ENCODE results near the gene FPR1.

The FPR1 gene

GRCh38 chr19:51735759-51736449, 15.8 kb downstream of the FPR1 start:
- DNase-seq = no peak

DNA sequence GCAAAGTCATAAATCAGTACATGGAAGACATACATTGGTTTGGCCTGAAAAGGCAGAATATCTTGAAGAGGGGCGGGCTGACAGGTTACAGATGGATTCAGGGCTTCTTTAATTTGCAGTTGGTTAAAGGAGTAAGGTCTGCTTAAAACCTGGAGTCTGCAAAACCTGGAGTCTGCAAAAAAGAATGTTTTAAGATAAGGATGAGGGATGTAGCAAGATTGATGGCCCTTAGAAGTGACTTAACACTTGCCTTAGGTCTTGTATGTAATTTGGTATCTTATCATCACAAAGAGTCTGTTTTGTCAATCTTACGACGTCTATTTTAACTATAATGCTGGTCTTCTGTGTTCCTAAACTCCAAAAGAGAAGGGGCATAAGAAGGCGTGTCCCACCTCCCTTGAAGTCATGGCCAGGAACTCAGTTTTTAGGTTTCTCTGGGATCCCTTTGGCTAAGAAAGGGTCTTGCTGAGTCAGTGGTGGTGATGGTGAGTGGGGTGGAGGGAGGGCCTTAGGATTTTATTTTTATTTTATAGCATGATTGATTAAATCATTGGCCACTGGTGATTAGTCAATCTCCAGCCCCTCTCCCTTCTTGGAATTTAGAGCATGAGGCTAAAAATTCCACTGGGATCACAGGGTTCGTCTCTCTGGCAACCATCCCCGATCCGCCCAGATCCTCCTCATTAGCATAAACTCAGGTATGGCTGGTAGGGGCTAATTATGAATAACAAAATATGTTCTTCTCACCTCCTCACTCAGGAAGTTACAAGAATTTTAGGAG, 17.7 kb downstream of the FPR1 start:
- no peak for DNase-seq

DNA sequence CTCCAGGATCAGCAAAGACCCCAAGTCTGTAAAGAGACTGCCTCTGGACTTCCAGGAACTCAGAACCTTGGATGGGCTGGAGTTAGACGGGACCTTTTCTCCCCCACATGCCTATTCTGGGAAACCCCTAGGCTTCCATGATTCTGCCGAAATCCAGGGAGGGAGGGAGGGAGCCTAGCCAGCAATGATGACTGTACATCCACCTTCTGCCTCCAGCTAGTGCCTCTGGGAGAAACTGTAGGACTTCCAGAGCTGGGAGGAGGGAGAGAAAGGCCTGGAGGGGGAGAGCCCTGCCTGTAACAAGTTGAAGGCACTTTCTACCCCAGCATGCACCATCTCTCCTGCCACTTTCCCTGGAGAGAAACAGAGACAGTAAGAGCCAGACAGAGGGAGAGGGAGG, 21.9 kb downstream of the FPR1 start:
- no peak for DNase-seq

- no peak for DNase-seq
Measured at GRCh38 chr19:51727349-51727880, 24.3 kb downstream of the FPR1 start.

DNA sequence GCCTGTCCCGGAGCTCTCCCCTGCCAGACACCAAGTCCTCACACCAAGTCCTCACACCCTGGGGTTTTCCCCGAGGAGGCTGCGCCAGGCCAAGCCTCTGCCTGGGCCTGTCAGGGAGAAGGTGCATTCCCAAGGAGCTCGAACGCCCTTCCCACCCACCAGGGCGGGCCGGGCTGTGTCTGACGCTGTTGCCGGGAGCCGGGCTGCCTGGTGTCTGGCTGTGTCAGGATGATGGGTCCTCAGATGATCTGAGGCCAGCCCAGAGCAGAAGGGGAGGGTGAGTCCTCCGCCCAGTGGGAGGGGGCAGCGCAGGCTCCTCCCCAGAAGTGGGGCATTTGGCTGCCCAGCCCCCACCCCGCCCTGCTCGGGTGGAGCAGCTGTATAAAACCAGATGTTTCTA, 25.6 kb downstream of the FPR1 start:
- DNase-seq = no peak

- DNase-seq = no peak
Measured at GRCh38 chr19:51724543-51724942, 27.1 kb downstream of the FPR1 start.

GRCh38 chr19:51722492-51722891, 29.2 kb downstream of the FPR1 start:
- peak; percentile 7 for DNase-seq

- no peak for DNase-seq
Measured at GRCh38 chr19:51721905-51722304, 29.8 kb downstream of the FPR1 start.

- no peak for DNase-seq
Measured at GRCh38 chr19:51719251-51719988, 32.3 kb downstream of the FPR1 start.

DNA sequence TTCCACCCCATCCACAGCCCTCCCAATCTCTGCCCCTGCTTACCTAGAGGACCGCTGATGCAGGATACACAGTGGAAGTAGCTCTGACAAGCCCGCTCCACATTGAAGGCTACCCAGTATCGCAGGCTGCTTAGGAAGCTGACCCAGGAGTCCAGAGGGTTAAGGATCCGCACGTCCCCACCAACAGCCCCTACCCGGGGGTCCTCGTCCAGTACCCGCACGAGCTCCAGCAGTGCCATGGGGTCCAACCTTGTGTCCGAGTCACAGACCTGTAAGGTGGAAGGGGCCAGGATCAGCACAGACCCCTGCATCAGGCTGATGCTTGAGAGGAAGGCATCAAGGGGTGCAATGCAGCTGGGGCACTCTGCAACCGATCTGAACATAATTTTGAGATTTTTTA, 34.8 kb downstream of the FPR1 start:
- DNase-seq = no peak

- no peak for DNase-seq
Measured at GRCh38 chr19:51715850-51716249, 35.8 kb downstream of the FPR1 start.

DNA sequence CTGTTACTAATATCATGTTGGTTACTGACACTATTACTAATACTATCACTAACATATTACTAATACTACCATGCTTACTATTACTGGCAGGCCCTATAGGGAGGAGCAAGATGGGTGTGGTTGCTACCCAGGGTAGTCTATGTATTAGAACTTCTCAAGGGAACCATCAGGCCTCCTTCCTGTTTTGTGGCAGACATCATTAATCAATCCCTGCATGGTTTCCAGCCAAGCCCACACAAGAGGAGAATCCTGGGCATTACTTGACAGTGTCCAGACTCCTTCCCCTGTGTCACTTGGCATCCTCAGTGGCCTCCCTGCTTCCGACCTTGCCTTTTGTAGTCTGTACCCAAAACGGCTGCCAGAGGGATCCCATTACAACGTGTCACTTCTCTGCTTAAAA, 36.8 kb downstream of the FPR1 start:
- DNase-seq = no peak

GRCh38 chr19:51713319-51714285, 38.1 kb downstream of the FPR1 start:
- DNase-seq = no peak

- no peak for DNase-seq
Measured at GRCh38 chr19:51712461-51713081, 39.1 kb downstream of the FPR1 start.

- DNase-seq = no peak
Measured at GRCh38 chr19:51711702-51712101, 40.0 kb downstream of the FPR1 start.

- no peak for DNase-seq
Measured at GRCh38 chr19:51710163-51710562, 41.5 kb downstream of the FPR1 start.

DNA sequence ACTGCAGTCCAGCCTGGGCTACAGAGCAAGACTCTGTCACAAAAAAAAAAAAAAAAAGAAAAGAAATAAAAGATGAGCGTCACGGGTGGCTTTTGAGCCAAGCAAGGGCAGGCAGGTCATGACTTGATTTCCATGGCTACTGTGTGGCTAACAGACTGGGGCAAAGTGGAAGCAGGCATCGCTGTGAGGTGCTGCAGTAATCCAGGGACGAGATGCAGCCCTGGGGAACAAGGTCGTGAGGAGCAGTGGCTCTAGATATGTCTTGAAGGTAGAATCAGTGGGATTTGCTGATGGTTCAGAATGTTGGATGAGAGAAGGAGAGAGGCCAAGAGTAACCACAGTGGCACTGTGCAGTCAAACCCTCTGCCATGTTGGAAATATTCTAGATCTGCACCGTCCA, 42.1 kb downstream of the FPR1 start:
- DNase-seq = no peak

DNA sequence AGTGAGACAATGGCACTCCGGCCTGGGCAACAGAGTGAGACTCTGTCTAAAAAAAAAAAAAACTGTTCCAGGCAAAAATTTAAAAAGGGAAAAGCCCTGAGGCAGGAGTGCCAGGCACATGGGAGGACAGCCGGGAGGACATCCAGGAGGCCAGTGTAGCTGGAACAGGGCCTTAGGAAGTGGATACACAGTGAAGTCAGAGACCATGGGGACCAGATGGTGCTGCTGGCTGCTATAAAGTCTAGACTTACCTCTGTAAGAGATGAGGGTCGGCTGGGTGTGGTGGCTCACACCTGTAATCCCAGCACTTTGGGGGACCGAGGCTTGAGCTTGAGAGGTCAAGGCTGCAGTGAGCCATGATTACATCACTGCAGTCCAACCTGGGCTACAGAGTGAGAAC, 42.9 kb downstream of the FPR1 start:
- DNase-seq = no peak

DNA sequence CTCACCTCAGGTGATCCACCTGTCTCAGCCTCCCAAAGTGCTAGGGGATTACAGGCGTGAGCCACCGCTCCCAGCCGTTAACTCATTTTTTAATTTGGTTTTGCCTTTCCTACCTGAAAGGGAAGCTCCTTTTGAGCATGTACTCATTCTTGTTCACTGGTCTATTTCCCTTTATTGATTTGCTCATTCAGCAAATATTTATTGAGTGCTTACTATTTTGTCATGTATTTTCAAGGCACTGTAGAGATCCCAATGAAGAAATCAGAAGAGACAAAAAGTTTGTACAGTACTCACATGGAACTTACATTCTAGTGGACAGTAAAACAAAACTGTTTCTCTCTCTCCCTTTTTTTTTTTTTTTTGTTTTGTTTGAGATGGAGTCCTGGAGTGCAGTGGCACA, 44.8 kb downstream of the FPR1 start:
- no peak for DNase-seq

- DNase-seq = no peak
Measured at GRCh38 chr19:51706296-51706695, 45.4 kb downstream of the FPR1 start.

- no peak for DNase-seq
Measured at GRCh38 chr19:51704626-51705025, 47.1 kb downstream of the FPR1 start.

Measured in NCI-H1048 (cell line).